Lower leg skin (tissue), 3 donors: ENCODE data around the gene LZTR1.

Source experiments
- POLR2A ChIP-seq, 2 donors: fragments of 450-650 bp; IDR thresholded peaks; one replicate each; pipeline ENCODE4 v1.6.1; 2016 to 2017; ENCODE audit warnings: antibody characterized with exemption in 2 of 2, mild to moderate bottlenecking in 1 of 2, moderate library complexity in 1 of 2
- TF ChIP-seq, protein P1 (sequence below), 3 donors: fragments of 450-650 bp; IDR thresholded peaks; one replicate each; pipeline ENCODE4 v1.5.1; 2016; ENCODE audit warnings: antibody characterized with exemption in 3 of 3, mild to moderate bottlenecking in 3 of 3, moderate library complexity in 2 of 3

DNA sequence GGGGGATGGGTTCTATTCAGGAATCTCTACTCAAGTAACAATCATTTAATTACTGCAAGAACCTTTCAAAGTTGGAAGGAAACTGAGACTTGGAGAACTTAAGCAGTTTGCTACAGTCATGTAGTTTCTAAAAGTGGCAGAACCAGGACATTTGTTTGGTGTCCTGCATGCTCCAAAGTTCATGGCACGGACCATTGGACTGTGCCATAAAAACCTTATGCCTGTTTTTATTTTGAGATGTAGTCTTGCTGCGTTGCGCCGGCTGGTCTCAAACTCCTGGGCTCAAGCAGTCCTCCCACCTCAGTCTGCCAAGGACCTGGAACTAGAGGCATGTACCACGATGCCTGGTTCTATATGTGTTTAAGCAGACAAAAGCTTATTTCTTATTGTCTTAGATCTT, 33.6 kb upstream of the LZTR1 start:
- no peak for TF ChIP-seq POLR2A (IDR thresholded peaks at IDR 0.05)
- TF ChIP-seq, protein P1, sequence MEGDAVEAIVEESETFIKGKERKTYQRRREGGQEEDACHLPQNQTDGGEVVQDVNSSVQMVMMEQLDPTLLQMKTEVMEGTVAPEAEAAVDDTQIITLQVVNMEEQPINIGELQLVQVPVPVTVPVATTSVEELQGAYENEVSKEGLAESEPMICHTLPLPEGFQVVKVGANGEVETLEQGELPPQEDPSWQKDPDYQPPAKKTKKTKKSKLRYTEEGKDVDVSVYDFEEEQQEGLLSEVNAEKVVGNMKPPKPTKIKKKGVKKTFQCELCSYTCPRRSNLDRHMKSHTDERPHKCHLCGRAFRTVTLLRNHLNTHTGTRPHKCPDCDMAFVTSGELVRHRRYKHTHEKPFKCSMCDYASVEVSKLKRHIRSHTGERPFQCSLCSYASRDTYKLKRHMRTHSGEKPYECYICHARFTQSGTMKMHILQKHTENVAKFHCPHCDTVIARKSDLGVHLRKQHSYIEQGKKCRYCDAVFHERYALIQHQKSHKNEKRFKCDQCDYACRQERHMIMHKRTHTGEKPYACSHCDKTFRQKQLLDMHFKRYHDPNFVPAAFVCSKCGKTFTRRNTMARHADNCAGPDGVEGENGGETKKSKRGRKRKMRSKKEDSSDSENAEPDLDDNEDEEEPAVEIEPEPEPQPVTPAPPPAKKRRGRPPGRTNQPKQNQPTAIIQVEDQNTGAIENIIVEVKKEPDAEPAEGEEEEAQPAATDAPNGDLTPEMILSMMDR (IDR thresholded peaks at IDR 0.05): no peak
